Epidermal melanocyte (primary cell): ENCODE measurements around the gene TTC12.
"Not testable (repeated sequence)": the region's sequence is repeated elsewhere in the genome, so short reads cannot be mapped to it uniquely, and the experiment has no call there.

ENCODE experiments used
- DNase-seq: peaks from one replicate; pipeline ENCODE4 v3.0.0; 2011; ENCODE audit warnings: low spot score; ENCODE audit not compliant: insufficient read length

The TTC12 gene

DNA sequence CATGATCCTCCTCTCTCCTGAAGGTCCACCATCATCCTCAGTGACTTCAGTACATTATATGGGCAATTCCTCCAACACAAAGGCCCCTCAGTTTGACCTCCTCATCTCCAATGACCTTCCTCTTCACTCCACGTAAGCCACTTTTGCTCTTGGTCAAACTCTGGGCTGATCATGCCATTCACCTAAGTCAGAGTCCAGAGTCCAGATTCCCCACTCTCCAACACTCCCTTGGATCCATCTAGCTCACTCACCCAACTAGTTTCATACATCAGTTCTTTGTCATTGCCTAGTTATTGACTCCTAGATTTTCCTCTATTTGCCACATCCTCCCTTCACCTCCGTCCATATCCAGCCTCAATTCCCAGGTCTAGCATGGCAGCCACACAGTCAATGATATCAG is 30.5 kb upstream of the TTC12 start:
- DNase-seq = no peak

- DNase-seq = peak; percentile 4
These were observed 28.4 kb upstream of the TTC12 start for GRCh38 chr11:113286009-113286408.

GRCh38 chr11:113286509-113287497 is 27.6 kb upstream of the TTC12 start:
- peak; percentile 1 for DNase-seq

GRCh38 chr11:113287801-113288200 is 26.6 kb upstream of the TTC12 start:
- no peak for DNase-seq

- no peak for DNase-seq
These were observed 26.0 kb upstream of the TTC12 start for GRCh38 chr11:113288286-113288863.

DNA sequence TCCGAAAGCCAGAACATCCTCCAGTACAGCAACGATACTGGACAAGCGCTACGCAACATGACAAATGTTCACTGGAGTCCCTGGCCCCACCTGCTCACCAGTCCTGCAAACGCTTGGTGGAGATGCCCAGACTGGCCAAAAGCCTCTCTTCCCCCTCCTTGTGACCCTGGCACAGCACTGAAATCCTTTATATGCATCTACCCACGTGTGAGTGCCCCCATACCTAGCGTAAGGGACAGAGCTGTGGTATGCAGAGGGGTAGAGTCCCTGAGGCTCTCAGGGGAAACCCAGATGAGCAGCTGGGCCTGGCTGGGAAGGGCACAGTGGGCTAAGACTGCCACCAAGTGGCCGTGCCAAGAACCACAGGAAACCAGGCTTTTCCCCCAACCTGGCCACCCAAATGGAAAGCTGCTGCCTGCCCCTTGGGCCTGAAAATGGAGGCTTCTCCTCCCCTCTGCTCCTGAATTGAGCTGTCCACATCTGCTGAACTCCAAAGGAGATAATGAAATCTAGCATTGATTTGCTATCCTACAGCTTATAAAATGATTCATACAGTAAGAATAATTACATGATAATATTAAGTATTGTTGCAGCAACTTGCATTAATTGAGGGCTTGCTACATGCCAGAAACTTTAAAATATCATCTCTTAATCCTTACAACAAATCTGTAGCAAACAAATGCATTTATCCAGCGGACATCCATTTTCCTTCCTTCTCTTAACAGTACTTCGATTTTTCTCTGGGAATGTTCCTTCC is 24.8 kb upstream of the TTC12 start:
- peak; percentile 80 for DNase-seq

- no peak for DNase-seq
These were observed 20.4 kb upstream of the TTC12 start for GRCh38 chr11:113293936-113294335.

DNA sequence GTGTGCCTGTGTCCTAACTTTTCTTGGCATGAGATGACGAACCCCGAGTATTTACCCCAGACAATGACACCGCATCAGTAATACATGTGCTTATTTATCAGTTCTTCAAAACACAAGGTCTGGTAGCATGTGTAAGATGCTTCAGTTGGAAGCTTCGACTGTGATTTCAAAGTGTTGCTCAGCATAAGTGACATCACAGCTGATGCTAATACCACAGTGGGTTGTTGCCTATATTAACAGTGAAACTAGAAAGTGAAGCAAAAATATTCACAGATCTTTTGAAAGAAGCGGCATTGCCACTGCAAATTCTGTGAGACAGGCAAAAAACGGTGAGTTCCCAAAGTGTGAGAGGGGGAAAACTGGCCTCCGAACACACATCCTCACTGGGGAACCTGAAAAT is 18.4 kb upstream of the TTC12 start:
- no peak for DNase-seq

GRCh38 chr11:113296447-113297205 is 17.8 kb upstream of the TTC12 start:
- no peak for DNase-seq

GRCh38 chr11:113298496-113298895 is 15.9 kb upstream of the TTC12 start:
- not testable (repeated sequence) for DNase-seq

DNA sequence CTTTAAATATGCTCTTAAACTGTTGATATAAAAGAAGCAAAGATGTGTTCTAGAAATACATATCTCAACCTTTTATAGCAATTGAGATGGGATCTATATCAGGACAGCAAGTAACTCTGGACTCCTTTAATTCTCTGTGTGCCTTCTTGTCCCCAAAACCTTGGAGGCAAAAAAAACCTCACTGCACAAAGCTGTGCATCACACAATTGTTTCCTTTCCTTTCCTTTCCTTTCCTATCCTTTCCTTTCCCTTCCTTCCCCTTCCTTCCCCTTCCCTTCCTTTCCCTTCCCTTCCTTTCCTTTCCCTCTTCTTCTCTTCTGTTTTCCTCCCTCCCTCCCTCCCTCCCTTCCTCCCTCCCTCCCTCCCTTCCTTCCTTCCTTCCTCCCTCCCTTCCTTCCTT is 9.5 kb upstream of the TTC12 start:
- no peak for DNase-seq

DNA sequence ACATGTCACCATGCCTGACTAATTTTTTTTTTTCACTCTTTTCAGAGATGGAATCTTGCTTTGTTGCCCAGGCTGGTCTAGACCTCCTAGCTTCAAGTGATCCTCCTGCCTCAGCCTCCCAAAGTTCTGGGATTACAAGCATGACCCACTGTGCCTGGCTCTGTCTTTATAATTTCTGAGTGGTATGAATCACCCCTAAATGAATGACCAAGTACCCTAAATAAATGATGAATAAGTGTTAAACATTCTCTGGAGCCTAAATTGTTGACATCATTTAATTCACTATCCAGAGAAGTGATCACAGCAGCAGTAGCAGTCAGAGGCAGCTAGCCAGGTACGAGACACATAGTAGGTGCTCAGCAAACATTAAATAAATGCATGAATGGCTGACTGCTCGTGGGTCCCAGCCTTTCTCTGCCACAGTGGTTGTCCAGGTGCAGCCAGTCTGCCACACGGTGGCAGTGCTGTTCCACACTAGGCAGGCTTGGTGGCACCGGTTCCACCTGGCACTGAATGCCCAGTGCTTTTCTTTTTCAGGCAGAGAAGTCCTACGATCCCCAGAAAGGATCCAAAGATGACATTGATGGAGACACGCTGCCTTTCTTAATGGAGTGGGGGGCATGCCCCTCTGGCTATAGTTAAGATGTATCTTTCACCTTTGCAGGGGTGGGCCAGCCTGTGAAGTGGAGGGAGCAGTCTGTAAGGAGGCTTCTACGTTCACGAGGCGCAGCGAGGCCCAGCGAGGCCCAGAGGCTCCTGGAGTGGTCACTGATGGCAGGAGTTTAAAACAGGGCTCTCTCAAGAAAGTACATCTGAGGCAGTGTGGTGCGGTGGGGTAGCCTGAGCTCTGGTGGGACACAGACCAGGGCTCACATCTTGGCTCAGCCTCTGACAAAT is 8.7 kb upstream of the TTC12 start:
- no peak for DNase-seq

- DNase-seq = no peak
These were observed 5.8 kb upstream of the TTC12 start for GRCh38 chr11:113308601-113309000.

DNA sequence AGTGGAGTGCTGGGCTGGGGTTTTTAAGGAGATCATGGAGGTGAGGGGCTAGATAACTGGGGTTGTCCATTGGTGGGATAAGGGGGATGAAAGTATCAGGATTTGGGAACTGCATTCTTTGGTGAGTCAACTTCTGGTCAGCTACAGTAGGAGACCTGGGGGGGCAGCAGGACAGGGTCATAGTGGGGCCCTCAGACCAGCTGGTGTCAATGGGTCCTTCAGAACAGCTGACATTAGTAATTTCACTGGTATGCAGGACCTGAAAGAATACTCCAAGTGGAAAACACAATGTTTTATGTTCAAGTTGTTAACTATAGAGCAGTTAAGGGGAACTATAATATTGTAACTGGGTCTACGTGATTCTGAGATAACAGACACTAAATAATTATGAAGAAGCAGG is 2.8 kb upstream of the TTC12 start:
- no peak for DNase-seq

- DNase-seq = no peak
These were observed 782 bp upstream of the TTC12 start for GRCh38 chr11:113313601-113314000.

GRCh38 chr11:113314065-113314388 is 356 bp upstream of the TTC12 start:
- DNase-seq = no peak

DNA sequence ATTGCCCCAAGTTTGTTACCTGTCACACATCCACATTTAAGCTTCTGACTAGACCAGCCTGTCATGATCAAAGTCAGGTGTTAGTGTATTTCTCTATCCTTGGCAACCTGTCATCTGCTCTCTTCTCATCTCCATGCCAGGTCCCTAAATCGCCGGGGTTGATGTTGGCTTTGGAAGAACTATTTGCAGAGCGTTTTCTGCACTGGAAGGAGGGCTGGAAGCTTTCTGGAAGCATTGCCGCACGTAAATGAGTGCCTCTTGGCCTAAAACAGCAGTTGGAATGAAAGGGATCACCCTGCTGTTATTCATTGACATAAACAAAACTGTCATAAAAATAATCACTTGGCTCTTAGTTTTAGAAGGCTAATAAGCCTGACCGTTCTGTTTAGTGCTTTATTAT is 1.4 kb downstream of the TTC12 start:
- no peak for DNase-seq

- DNase-seq = no peak
These were observed 1.9 kb downstream of the TTC12 start for GRCh38 chr11:113316256-113316655.

- no peak for DNase-seq
These were observed 3.0 kb downstream of the TTC12 start for GRCh38 chr11:113317339-113317738.

- no peak for DNase-seq
These were observed 4.7 kb downstream of the TTC12 start for GRCh38 chr11:113319085-113319484.
